Stomach (tissue), 9 donors: ENCODE results near the gene ZC3H12D. TPM values are rescaled to one million over a fixed set of nuclear protein-coding genes. Genes with fewer than 3 reads are reported as not detected.
"Not testable (repeated sequence)": the region's sequence is repeated elsewhere in the genome, so short reads cannot be mapped to it uniquely, and the experiment has no call there.

Experiments
- DNase-seq, 2 donors: peaks; one replicate each; pipeline versions ENCODE4 v3.0.0 to v3.0.0-alpha.2; 2013 to 2019
- H3K27ac ChIP-seq, 5 donors: fragments of 200-600 bp in 4 of 5; sonication (generic) in 4 of 5; one replicate each; pipeline ENCODE4 v1.5.1; 2013 to 2019; ENCODE audit warnings: mild to moderate bottlenecking in 1 of 5, moderate library complexity in 1 of 5
- H3K27me3 ChIP-seq, 3 donors: fragments of 200-600 bp; sonication (generic); one replicate each; pipeline ENCODE4 v1.5.1; 2017 to 2019; ENCODE audit warnings: mixed run types in 1 of 3
- H3K36me3 ChIP-seq, 4 donors: fragments of 200-600 bp; sonication (generic); 1 replicate in 3 of 4; 2 replicates in 1 of 4; pipeline ENCODE4 v1.5.1; 2016 to 2019
- H3K4me1 ChIP-seq, 4 donors: fragments of 200-600 bp; sonication (generic); one replicate each; pipeline ENCODE4 v1.5.1; 2016 to 2019
- H3K4me3 ChIP-seq, 4 donors: fragments of 200-600 bp; sonication (generic) in 3 of 4; one replicate each; pipeline ENCODE4 v1.5.1; 2016 to 2019; ENCODE audit warnings: mild to moderate bottlenecking in 1 of 4
- H3K9me3 ChIP-seq, 4 donors: fragments of 200-600 bp; sonication (generic); one replicate each; pipeline ENCODE4 v1.5.1; 2016 to 2019
- EP300 ChIP-seq: sonication (generic); formaldehyde crosslinking; IDR thresholded peaks from one replicate; pipeline ENCODE4 v1.6.1; 2017; ENCODE audit warnings: antibody characterized with exemption
- POLR2A ChIP-seq, 4 donors: fragments of 450-650 bp; IDR thresholded peaks; one replicate each; pipeline ENCODE4 v1.6.1; 2016; ENCODE audit warnings: antibody characterized with exemption in 4 of 4, control low read depth in 2 of 4, mild to moderate bottlenecking in 1 of 4, moderate library complexity in 1 of 4
- POLR2AphosphoS5 ChIP-seq, 3 donors: sonication (generic); formaldehyde crosslinking; IDR thresholded peaks; one replicate each; pipeline ENCODE4 v1.6.1; 2016; ENCODE audit warnings: antibody characterized with exemption in 3 of 3
- WGBS, 5 donors: extraction: QIAGEN DNeasy Blood & Tissue Kit in 3 of 5; methylation state at CpG; one replicate each; pipeline versions ENCODE4 v1.1.5 to v1.1.7; 2013 to 2018; 5-methylcytosine and 5-hydroxymethylcytosine counted together
- intact Hi-C: fragments of 100-400 bp; cut with DNase I; formaldehyde crosslinking; loops from one replicate; pipeline ENCODE4 v1.15.1; 2023; ENCODE audit warnings: low total_unique reads
- polyA plus RNA-seq, 3 donors: library from polyadenylated mRNA; stranded (reverse); fragments of 200-250 nt; gene quantifications; one replicate each; pipeline ENCODE4 v1.2.3, GENCODE V29; 2013
- total RNA-seq, 5 donors: library from RNA; depleted of rRNA; stranded (reverse); fragments of >200 nt; gene quantifications; one replicate each; pipeline versions ENCODE4 v1.1.0 to v1.2.3, GENCODE V29; 2014 to 2016
- TF ChIP-seq, protein P1 (sequence below), 7 experiments: fragments of 450-650 bp in 4 of 7; fragments of 200-600 bp in 3 of 7; sonication (generic) in 3 of 7; IDR thresholded peaks; one replicate each; pipeline ENCODE4 v1.5.1; 2016 to 2019; ENCODE audit warnings: antibody characterized with exemption in 7 of 7, control low read depth in 2 of 7, mild to moderate bottlenecking in 1 of 7
- donor health status: healthy with polysubstance abuse.
- donor health status: Bipolar disorder and iron deficiency.
- donor health status: healthy.

The ZC3H12D gene
- total and polyA plus RNA-seq, 8 donors: 0.31 to 2.2 (median 0.85) TPM; not detected in 3

- Histone ChIP-seq H3K9me3 (no peaks in the 10 kb centered on the region), H3K36me3 (no peaks in the 10 kb centered on the region), H3K4me1 (peaks cover 20 to 32% (median 28%) of the 10 kb centered on the region in 4 donors), H3K27ac (no peak overlapping the region), H3K4me3 (no peak overlapping the region), H3K27me3 (peaks cover 0 to 37% (median 15%) of the 10 kb centered on the region in 3 donors)
- TF ChIP-seq EP300 (no peak), POLR2A (IDR thresholded peaks at IDR 0.05) (no peak), POLR2AphosphoS5 (IDR thresholded peaks at IDR 0.05) (no peak)
- TF ChIP-seq, protein P1, sequence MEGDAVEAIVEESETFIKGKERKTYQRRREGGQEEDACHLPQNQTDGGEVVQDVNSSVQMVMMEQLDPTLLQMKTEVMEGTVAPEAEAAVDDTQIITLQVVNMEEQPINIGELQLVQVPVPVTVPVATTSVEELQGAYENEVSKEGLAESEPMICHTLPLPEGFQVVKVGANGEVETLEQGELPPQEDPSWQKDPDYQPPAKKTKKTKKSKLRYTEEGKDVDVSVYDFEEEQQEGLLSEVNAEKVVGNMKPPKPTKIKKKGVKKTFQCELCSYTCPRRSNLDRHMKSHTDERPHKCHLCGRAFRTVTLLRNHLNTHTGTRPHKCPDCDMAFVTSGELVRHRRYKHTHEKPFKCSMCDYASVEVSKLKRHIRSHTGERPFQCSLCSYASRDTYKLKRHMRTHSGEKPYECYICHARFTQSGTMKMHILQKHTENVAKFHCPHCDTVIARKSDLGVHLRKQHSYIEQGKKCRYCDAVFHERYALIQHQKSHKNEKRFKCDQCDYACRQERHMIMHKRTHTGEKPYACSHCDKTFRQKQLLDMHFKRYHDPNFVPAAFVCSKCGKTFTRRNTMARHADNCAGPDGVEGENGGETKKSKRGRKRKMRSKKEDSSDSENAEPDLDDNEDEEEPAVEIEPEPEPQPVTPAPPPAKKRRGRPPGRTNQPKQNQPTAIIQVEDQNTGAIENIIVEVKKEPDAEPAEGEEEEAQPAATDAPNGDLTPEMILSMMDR (IDR thresholded peaks at IDR 0.05): no peak
- intact Hi-C loops: loop anchor here (10.0 kb wide), 1 partner anchor 66 kb away; no protein-coding TSS in a partner anchor
- DNase-seq: no peak
- 89 to 98% (median 95%) methylated on average over 5 of the region's 5 CpGs for WGBS, 5 donors
Observed at GRCh38 chr6:149448821-149449453, 35.9 kb downstream of the ZC3H12D start.

DNA sequence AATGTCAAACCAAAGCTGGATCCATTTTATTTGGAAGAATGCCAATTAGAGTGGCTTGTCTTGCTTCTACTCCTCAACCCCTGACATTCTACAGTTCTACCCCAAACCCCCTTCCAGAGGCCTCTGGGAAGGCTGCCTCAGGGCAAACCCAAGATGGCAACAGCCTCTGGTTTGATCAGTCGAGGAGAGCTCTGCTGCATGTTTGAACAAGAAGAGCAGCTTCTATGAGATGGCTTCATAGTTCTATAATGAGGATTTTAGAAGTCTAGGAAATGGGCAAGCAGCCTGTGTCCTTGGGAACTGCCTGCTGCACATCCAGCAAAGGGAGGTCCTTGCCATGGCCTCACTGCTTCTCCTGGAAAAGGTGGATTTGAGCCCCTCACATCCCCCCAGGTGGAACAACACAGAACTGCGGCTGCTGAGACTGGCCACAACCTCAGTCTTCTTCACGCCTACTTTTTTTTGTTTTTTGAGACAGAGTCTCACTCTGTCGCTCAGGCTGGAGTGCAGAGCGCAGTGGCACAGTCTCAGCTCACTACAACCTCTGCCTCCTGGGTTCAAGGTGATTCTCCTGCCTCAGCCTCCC lies 37.9 kb downstream of the ZC3H12D start:
- no peak for DNase-seq
- H3K4me1 ChIP-seq: peaks cover 17 to 19% (median 17%) of the 10 kb centered on the region in 4 donors
- no peak overlapping the region for H3K4me3 ChIP-seq
- no peak overlapping the region for H3K27ac ChIP-seq
- no peak for TF ChIP-seq POLR2AphosphoS5 (IDR thresholded peaks at IDR 0.05)
- no peak for TF ChIP-seq POLR2A (IDR thresholded peaks at IDR 0.05)
- TF ChIP-seq EP300: no peak
- TF ChIP-seq, protein P1 (IDR thresholded peaks at IDR 0.05): no peak
- H3K9me3 ChIP-seq: no peaks in the 10 kb centered on the region
- WGBS, 5 donors: 87 to 94% (median 90%) methylated on average over 5 of the region's 5 CpGs
- intact Hi-C loops: loop anchor here (10.0 kb wide), 1 partner anchor 68 kb away; no protein-coding TSS in a partner anchor
- no peaks in the 10 kb centered on the region for H3K36me3 ChIP-seq
- peaks cover 0 to 37% (median 15%) of the 10 kb centered on the region in 3 donors for H3K27me3 ChIP-seq

GRCh38 chr6:149445573-149445972 lies 39.2 kb downstream of the ZC3H12D start:
- H3K9me3 ChIP-seq: no peaks in the 10 kb centered on the region
- intact Hi-C loops: loop anchor here (10.0 kb wide), 1 partner anchor 69 kb away; no protein-coding TSS in a partner anchor
- no peak overlapping the region for H3K4me3 ChIP-seq
- no peak for DNase-seq
- H3K27ac ChIP-seq: no peak overlapping the region
- H3K4me1 ChIP-seq: peaks cover 5 to 11% (median 6%) of the 10 kb centered on the region in 4 donors
- H3K36me3 ChIP-seq: no peaks in the 10 kb centered on the region
- peaks cover 0 to 27% (median 4%) of the 10 kb centered on the region in 3 donors for H3K27me3 ChIP-seq
- WGBS, 5 donors: 88 to 93% (median 92%) methylated on average over 7 of the region's 7 CpGs
- TF ChIP-seq, protein P1 (IDR thresholded peaks at IDR 0.05): no peak
- TF ChIP-seq POLR2AphosphoS5 (IDR thresholded peaks at IDR 0.05) (no peak), EP300 (no peak), POLR2A (IDR thresholded peaks at IDR 0.05) (no peak)

- H3K4me1 ChIP-seq: peaks cover 0 to 7% (median under 1%) of the 10 kb centered on the region in 4 donors
- no peak overlapping the region for H3K27ac ChIP-seq
- H3K4me3 ChIP-seq: no peak overlapping the region
- DNase-seq: no peak
- TF ChIP-seq EP300 (no peak), POLR2AphosphoS5 (IDR thresholded peaks at IDR 0.05) (no peak), POLR2A (IDR thresholded peaks at IDR 0.05) (no peak)
- TF ChIP-seq, protein P1 (IDR thresholded peaks at IDR 0.05): no peak
- intact Hi-C loops: loop anchor here (10.0 kb wide), 1 partner anchor 70 kb away; no protein-coding TSS in a partner anchor
- H3K36me3 ChIP-seq: no peaks in the 10 kb centered on the region
- H3K9me3 ChIP-seq: no peaks in the 10 kb centered on the region
- H3K27me3 ChIP-seq: peaks cover 0 to 23% (median 0%) of the 10 kb centered on the region in 3 donors
- WGBS, 5 donors: 79 to 91% (median 85%) methylated on average over 4 to 6 of the region's 6 CpGs; no CpG with 5 or more reads in 1 of the 5 donors
Observed at GRCh38 chr6:149445095-149445466, 39.7 kb downstream of the ZC3H12D start.

GRCh38 chr6:149444360-149445094 lies 40.3 kb downstream of the ZC3H12D start:
- not testable (repeated sequence) for H3K9me3 ChIP-seq, H3K36me3 ChIP-seq, H3K4me1 ChIP-seq, H3K27ac ChIP-seq, H3K4me3 ChIP-seq, DNase-seq
- intact Hi-C loops: loop anchor here (10.0 kb wide), 1 partner anchor 70 kb away; no protein-coding TSS in a partner anchor
- H3K27me3 ChIP-seq: peaks cover 0 to 23% (median 0%) of the 10 kb centered on the region in 3 donors
- 56 to 86% (median 74%) methylated on average over 2 to 3 of the region's 3 CpGs for WGBS, 5 donors
